Measurements from ENCODE around the gene PDCD1. TPM values are rescaled to one million over a fixed set of nuclear protein-coding genes. Genes with fewer than 3 reads are reported as not detected.
"Not testable (repeated sequence)": the region's sequence is repeated elsewhere in the genome, so short reads cannot be mapped to it uniquely, and the experiment has no call there.

The PDCD1 gene
- total RNA-seq, 1 donor = not detected

DNA sequence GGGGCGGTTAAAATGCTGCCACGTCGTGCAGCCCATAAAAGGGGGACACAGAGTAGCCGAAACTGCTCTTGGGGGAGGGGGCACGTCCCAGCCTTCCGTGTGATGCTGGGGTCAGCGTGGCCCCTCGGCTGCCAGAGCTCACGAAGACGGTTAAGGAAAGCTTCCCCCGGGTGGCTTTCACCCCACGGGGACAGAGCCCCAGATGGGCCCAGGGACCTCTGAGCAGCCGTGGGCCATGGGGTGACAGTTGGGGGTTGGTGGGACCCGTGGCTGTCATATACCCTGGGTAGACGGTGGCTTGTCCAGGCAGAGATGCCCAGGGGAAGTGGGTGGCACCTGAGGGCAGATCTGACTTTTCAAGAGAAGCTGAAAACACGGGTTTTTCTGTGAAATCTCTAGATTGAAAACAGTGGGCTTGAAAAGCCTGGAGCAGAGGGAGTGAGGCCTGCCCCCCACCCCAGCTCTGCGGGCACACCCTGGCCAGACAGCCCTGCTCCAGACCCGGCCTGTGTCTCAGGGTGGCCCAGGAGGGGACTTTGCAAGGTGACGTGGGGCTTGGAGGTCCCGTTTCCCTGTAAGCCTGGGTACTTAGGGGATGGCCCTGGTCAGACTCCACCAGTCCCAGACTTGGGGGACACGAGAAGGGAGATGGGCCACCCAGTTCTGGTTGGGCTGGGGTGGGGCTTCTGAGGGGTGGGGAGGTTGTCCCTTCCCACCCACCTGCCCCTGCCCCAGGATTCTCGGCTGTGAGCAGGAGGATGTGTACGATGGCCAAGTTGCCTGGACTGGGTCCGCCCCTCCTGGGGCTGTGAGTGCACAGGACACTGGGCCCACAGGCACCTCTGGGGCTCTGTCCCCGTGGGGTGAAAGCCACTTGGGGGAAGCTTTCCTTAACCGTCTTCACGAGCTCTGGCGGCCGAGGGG lies 49.0 kb downstream of the PDCD1 start:
- TF ChIP-seq, protein P1, sequence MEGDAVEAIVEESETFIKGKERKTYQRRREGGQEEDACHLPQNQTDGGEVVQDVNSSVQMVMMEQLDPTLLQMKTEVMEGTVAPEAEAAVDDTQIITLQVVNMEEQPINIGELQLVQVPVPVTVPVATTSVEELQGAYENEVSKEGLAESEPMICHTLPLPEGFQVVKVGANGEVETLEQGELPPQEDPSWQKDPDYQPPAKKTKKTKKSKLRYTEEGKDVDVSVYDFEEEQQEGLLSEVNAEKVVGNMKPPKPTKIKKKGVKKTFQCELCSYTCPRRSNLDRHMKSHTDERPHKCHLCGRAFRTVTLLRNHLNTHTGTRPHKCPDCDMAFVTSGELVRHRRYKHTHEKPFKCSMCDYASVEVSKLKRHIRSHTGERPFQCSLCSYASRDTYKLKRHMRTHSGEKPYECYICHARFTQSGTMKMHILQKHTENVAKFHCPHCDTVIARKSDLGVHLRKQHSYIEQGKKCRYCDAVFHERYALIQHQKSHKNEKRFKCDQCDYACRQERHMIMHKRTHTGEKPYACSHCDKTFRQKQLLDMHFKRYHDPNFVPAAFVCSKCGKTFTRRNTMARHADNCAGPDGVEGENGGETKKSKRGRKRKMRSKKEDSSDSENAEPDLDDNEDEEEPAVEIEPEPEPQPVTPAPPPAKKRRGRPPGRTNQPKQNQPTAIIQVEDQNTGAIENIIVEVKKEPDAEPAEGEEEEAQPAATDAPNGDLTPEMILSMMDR (IDR thresholded peaks at IDR 0.05; ENCODE audit: extremely low read depth, low read depth, low read length) = no peak
- Histone ChIP-seq H3K36me3 (ENCODE audit: insufficient read depth, low read length) (no peaks in the 10 kb centered on the region), H3K4me1 (ENCODE audit: insufficient read depth, low read length) (no peaks in the 10 kb centered on the region), H3K27ac (ENCODE audit: low read depth, low read length) (no peak overlapping the region), H3K9me3 (ENCODE audit: low read depth, low read length) (no peaks in the 10 kb centered on the region), H4K20me1 (ENCODE audit: insufficient read depth, low read length) (no peaks in the 10 kb centered on the region), H3K4me3 (ENCODE audit: insufficient read depth, low read length) (no peak overlapping the region), H3K4me2 (ENCODE audit: insufficient read depth, low read length) (no peak overlapping the region), H3K27me3 (ENCODE audit: insufficient read depth, low read length) (peaks cover 3% of the 10 kb centered on the region), H2AFZ (ENCODE audit: low read length) (no peak overlapping the region), H3K79me2 (ENCODE audit: insufficient read depth, low read length) (no peaks in the 10 kb centered on the region)
- peak; percentile 83 for DNase-seq (ENCODE audit: insufficient read length, low spot score, missing footprints)

GRCh38 chr2:241808721-241809382 lies 49.8 kb downstream of the PDCD1 start, which contains the start of gene NEU4:
Gene NEU4 (plus strand): TSS chr2:241809193. CDS start chr2:241814485, 5,292 bp downstream.
- TF ChIP-seq, protein P1 (IDR thresholded peaks at IDR 0.05; ENCODE audit: extremely low read depth, low read depth, low read length) = no peak
- H3K79me2 ChIP-seq (ENCODE audit: insufficient read depth, low read length) = no peaks in the 10 kb centered on the region
- H3K27me3 ChIP-seq (ENCODE audit: insufficient read depth, low read length) = peaks cover 11% of the 10 kb centered on the region
- no peaks in the 10 kb centered on the region for H3K36me3 ChIP-seq (ENCODE audit: insufficient read depth, low read length)
- no peaks in the 10 kb centered on the region for H4K20me1 ChIP-seq (ENCODE audit: insufficient read depth, low read length)
- no peak within 1 kb of the TSS for H2AFZ ChIP-seq (ENCODE audit: low read length)
- H3K4me3 ChIP-seq (ENCODE audit: insufficient read depth, low read length) = no peak within 1 kb of the TSS
- peak; percentile 88 for DNase-seq (ENCODE audit: insufficient read length, low spot score, missing footprints)
- no peaks in the 10 kb centered on the region for H3K9me3 ChIP-seq (ENCODE audit: low read depth, low read length)
- H3K4me2 ChIP-seq (ENCODE audit: insufficient read depth, low read length) = no peak within 1 kb of the TSS
- H3K4me1 ChIP-seq (ENCODE audit: insufficient read depth, low read length) = no peaks in the 10 kb centered on the region
- no peak within 1 kb of the TSS for H3K27ac ChIP-seq (ENCODE audit: low read depth, low read length)

DNA sequence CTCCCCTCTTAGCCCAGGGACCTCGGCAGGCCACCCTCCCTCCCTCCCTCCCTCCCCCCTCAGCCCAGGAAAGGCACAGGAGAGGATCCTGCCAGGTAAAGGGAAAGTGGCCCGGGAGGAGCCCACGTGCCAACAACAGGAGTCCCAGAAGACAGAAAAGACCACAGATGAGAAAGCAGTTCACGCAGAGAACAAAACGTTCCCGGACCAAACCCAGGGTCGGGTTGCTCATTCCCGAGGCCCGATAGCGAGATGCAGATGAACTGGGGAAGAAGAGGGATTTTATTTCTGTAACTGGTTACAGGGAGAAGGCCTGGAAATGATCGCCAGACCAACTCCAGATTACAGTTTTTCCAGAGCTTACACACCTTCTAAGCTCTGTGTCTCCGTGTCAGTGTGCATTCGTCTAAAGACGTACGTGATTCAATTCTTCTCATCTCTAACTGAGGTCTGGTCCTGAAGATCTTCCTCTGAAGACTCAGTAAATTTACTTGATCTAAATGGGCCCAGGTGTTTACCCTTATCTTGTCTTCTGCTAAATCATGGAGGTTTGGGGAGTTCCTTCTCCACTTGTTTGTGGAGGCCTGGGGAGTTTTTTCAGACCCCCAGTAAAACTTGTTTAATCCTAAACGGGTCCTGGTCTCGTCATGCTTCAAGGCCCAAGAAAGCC lies 50.5 kb downstream of the PDCD1 start:
- no peak overlapping the region for H3K4me3 ChIP-seq (ENCODE audit: insufficient read depth, low read length)
- DNase-seq (ENCODE audit: insufficient read length, low spot score, missing footprints) = peak; percentile 82
- H3K4me2 ChIP-seq (ENCODE audit: insufficient read depth, low read length) = no peak overlapping the region
- TF ChIP-seq, protein P1 (IDR thresholded peaks at IDR 0.05; ENCODE audit: extremely low read depth, low read depth, low read length) = no peak
- H4K20me1 ChIP-seq (ENCODE audit: insufficient read depth, low read length) = no peaks in the 10 kb centered on the region
- H3K4me1 ChIP-seq (ENCODE audit: insufficient read depth, low read length) = no peaks in the 10 kb centered on the region
- H2AFZ ChIP-seq (ENCODE audit: low read length) = no peak overlapping the region
- no peaks in the 10 kb centered on the region for H3K79me2 ChIP-seq (ENCODE audit: insufficient read depth, low read length)
- H3K27ac ChIP-seq (ENCODE audit: low read depth, low read length) = no peak overlapping the region
- no peaks in the 10 kb centered on the region for H3K9me3 ChIP-seq (ENCODE audit: low read depth, low read length)
- H3K27me3 ChIP-seq (ENCODE audit: insufficient read depth, low read length) = peaks cover 16% of the 10 kb centered on the region
- H3K36me3 ChIP-seq (ENCODE audit: insufficient read depth, low read length) = no peaks in the 10 kb centered on the region

DNA sequence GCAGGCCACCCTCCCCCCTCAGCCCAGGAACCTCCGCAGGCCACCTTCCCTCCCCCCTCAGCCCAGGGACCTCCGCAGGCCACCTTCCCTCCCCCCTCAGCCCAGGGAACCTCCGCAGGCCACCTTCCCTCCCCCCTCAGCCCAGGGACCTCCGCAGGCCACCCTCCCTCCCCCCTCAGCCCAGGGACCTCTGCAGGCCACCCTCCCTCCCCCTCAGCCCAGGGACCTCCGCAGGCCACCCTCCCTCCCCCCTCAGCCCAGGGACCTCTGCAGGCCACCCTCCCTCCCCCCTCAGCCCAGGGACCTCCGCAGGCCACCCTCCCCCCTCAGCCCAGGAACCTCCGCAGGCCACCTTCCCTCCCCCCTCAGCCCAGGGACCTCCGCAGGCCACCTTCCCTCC lies 52.5 kb downstream of the PDCD1 start:
- H3K27me3 ChIP-seq (ENCODE audit: insufficient read depth, low read length) = peaks cover 22% of the 10 kb centered on the region
- DNase-seq (ENCODE audit: insufficient read length, low spot score, missing footprints); H3K9me3 ChIP-seq (ENCODE audit: low read depth, low read length); H4K20me1 ChIP-seq (ENCODE audit: insufficient read depth, low read length); H3K4me3 ChIP-seq (ENCODE audit: insufficient read depth, low read length); H3K4me2 ChIP-seq (ENCODE audit: insufficient read depth, low read length); H3K4me1 ChIP-seq (ENCODE audit: insufficient read depth, low read length); H3K36me3 ChIP-seq (ENCODE audit: insufficient read depth, low read length); H3K27ac ChIP-seq (ENCODE audit: low read depth, low read length); H2AFZ ChIP-seq (ENCODE audit: low read length); H3K79me2 ChIP-seq (ENCODE audit: insufficient read depth, low read length): not testable (repeated sequence)
